ENCODE measurements around the gene TM2D3.

The TM2D3 gene

GRCh38 chr15:101652098-101652785 lies at the start of gene TM2D3:
Gene TM2D3 (minus strand): TSS chr15:101652381. CDS start chr15:101652361, 20 bp downstream.
- peak; percentile 94 for DNase-seq (ENCODE audit: low spot score)

- DNase-seq (ENCODE audit: low spot score) = no peak
These were observed 46.1 kb upstream of the TM2D3 start for GRCh38 chr15:101698314-101698713.

- DNase-seq (ENCODE audit: low spot score) = no peak
These were observed 45.3 kb upstream of the TM2D3 start for GRCh38 chr15:101697488-101697887.

GRCh38 chr15:101696829-101697228 lies 44.6 kb upstream of the TM2D3 start:
- no peak for DNase-seq (ENCODE audit: low spot score)

- no peak for DNase-seq (ENCODE audit: low spot score)
These were observed 42.1 kb upstream of the TM2D3 start for GRCh38 chr15:101694261-101694660.

- no peak for DNase-seq (ENCODE audit: low spot score)
These were observed 40.8 kb upstream of the TM2D3 start for GRCh38 chr15:101692801-101693598.

- no peak for DNase-seq (ENCODE audit: low spot score)
These were observed 37.7 kb upstream of the TM2D3 start for GRCh38 chr15:101689901-101690300.

- DNase-seq (ENCODE audit: low spot score) = no peak
These were observed 34.5 kb upstream of the TM2D3 start for GRCh38 chr15:101686718-101687117.

GRCh38 chr15:101684877-101685276 lies 32.7 kb upstream of the TM2D3 start:
- DNase-seq (ENCODE audit: low spot score) = no peak

GRCh38 chr15:101684384-101684783 lies 32.2 kb upstream of the TM2D3 start:
- no peak for DNase-seq (ENCODE audit: low spot score)

- no peak for DNase-seq (ENCODE audit: low spot score)
These were observed 27.6 kb upstream of the TM2D3 start for GRCh38 chr15:101679806-101680205.

GRCh38 chr15:101676921-101677329 lies 24.7 kb upstream of the TM2D3 start:
- DNase-seq (ENCODE audit: low spot score) = no peak

GRCh38 chr15:101675796-101676582 lies 23.8 kb upstream of the TM2D3 start:
- DNase-seq (ENCODE audit: low spot score) = no peak

GRCh38 chr15:101675015-101675414 lies 22.8 kb upstream of the TM2D3 start:
- no peak for DNase-seq (ENCODE audit: low spot score)

GRCh38 chr15:101672298-101672697 lies 20.1 kb upstream of the TM2D3 start:
- no peak for DNase-seq (ENCODE audit: low spot score)

- no peak for DNase-seq (ENCODE audit: low spot score)
These were observed 17.6 kb upstream of the TM2D3 start for GRCh38 chr15:101669744-101670143.

- DNase-seq (ENCODE audit: low spot score) = no peak
These were observed 15.7 kb upstream of the TM2D3 start for GRCh38 chr15:101667881-101668280.

GRCh38 chr15:101664303-101664913 lies 12.2 kb upstream of the TM2D3 start:
- DNase-seq (ENCODE audit: low spot score) = no peak

- no peak for DNase-seq (ENCODE audit: low spot score)
These were observed 10.0 kb upstream of the TM2D3 start for GRCh38 chr15:101662203-101662602.

- DNase-seq (ENCODE audit: low spot score) = no peak
These were observed 7.8 kb upstream of the TM2D3 start for GRCh38 chr15:101660005-101660404.

- DNase-seq (ENCODE audit: low spot score) = no peak
These were observed 6.0 kb upstream of the TM2D3 start for GRCh38 chr15:101657968-101658784.

Measured in CD4-positive, alpha-beta T cell treated with Interleukin-2 at 100 ng/mL for 4 hours (primary cell).